Common myeloid progenitor, CD34-positive (primary cell): ENCODE measurements around the gene CDR2L.
"Not testable (repeated sequence)": the region's sequence is repeated elsewhere in the genome, so short reads cannot be mapped to it uniquely, and the experiment has no call there.

Experiments
- CTCF ChIA-PET: fragments of 350-600 bp; sonication (Branson Sonifier 250); formaldehyde crosslinking; loops from one replicate; lab custom pipeline; 2021; ENCODE audit warnings: antibody characterized with exemption; lab: Charles Lee
- POLR2A ChIA-PET: fragments of 350-600 bp; sonication (Branson Sonifier 250); formaldehyde crosslinking; loops from one replicate; lab custom pipeline; 2021; ENCODE audit warnings: antibody characterized with exemption; lab: Charles Lee
- DNase-seq, 3 donors: peaks; one replicate each; pipeline versions ENCODE4 v3.0.0 to v3.0.0-alpha.2; 2013
- H3K27ac ChIP-seq, 2 experiments: 1 replicate in 1 of 2; 2 replicates in 1 of 2; pipeline ENCODE4 v1.7.0; 2013; ENCODE audit warnings: inconsistent platforms in 2 of 2, low read length in 2 of 2, mild to moderate bottlenecking in 2 of 2, low read depth in 1 of 2, moderate library complexity in 1 of 2; ENCODE audit not compliant: severe bottlenecking in 2 of 2, insufficient read depth in 1 of 2, poor library complexity in 1 of 2
- H3K27me3 ChIP-seq, 5 experiments: replicated peaks in 2 of 5; 1 replicate in 3 of 5; 2 replicates in 2 of 5; pipeline versions ENCODE4 v1.6.1 to v1.7.0; 2013; ENCODE audit warnings: low read length in 4 of 5, mild to moderate bottlenecking in 2 of 5, moderate library complexity in 2 of 5, inconsistent platforms in 1 of 5; ENCODE audit not compliant: insufficient read depth in 5 of 5, control insufficient read depth in 4 of 5
- H3K36me3 ChIP-seq, 4 experiments: 1 replicate in 2 of 4; 2 replicates in 2 of 4; pipeline versions ENCODE4 v1.6.1 to v1.7.0; 2013; ENCODE audit warnings: low read length in 3 of 4, control low read depth in 1 of 4, mild to moderate bottlenecking in 1 of 4; ENCODE audit not compliant: control insufficient read depth in 4 of 4, insufficient read depth in 4 of 4
- H3K4me1 ChIP-seq, 4 experiments: 1 replicate in 3 of 4; 2 replicates in 1 of 4; pipeline versions ENCODE4 v1.6.1 to v1.7.1; 2013; ENCODE audit warnings: low read length in 3 of 4, mild to moderate bottlenecking in 3 of 4, control low read depth in 1 of 4, inconsistent platforms in 1 of 4, moderate library complexity in 1 of 4; ENCODE audit not compliant: control insufficient read depth in 4 of 4, insufficient read depth in 4 of 4; ENCODE audit errors: control extremely low read depth in 1 of 4
- H3K4me3 ChIP-seq, 7 experiments: 1 replicate in 4 of 7; 2 replicates in 3 of 7; pipeline versions ENCODE4 v1.5.1 to v1.7.0; 2013; ENCODE audit warnings: mild to moderate bottlenecking in 7 of 7, low read length in 6 of 7, moderate library complexity in 6 of 7, inconsistent platforms in 2 of 7, low read depth in 2 of 7, control low read depth in 1 of 7; ENCODE audit not compliant: insufficient read depth in 4 of 7, control insufficient read depth in 1 of 7; ENCODE audit errors: extremely low read depth in 1 of 7
- H3K9me3 ChIP-seq, 5 experiments: 1 replicate in 4 of 5; 2 replicates in 1 of 5; pipeline versions ENCODE4 v1.6.1 to v1.7.1; 2013; ENCODE audit warnings: low read length in 4 of 5, mild to moderate bottlenecking in 2 of 5, inconsistent platforms in 1 of 5, low read depth in 1 of 5, moderate library complexity in 1 of 5; ENCODE audit not compliant: control insufficient read depth in 4 of 5, insufficient read depth in 2 of 5; ENCODE audit errors: control extremely low read depth in 1 of 5
- WGBS: methylation state at CpG from one replicate; pipeline ENCODE4 v1.1.5; 2013; ENCODE audit not compliant: insufficient coverage; 5-methylcytosine and 5-hydroxymethylcytosine counted together

Gene CDR2L

GRCh38 chr17:75033346-75034235, 46.2 kb downstream of the CDR2L start:
- CTCF ChIA-PET: interaction anchor here (1.1 to 1.6 kb wide), 3 partner anchors 16 to 48 kb away, joined by 3 to 4 read pairs (median 4); partner anchors contain the start of gene MRPL58
- peak overlapping the region in 1 of 2 experiments; percentile 85 for H3K27ac ChIP-seq
- WGBS: 2% methylated on average over 20 of the region's 36 CpGs

DNA sequence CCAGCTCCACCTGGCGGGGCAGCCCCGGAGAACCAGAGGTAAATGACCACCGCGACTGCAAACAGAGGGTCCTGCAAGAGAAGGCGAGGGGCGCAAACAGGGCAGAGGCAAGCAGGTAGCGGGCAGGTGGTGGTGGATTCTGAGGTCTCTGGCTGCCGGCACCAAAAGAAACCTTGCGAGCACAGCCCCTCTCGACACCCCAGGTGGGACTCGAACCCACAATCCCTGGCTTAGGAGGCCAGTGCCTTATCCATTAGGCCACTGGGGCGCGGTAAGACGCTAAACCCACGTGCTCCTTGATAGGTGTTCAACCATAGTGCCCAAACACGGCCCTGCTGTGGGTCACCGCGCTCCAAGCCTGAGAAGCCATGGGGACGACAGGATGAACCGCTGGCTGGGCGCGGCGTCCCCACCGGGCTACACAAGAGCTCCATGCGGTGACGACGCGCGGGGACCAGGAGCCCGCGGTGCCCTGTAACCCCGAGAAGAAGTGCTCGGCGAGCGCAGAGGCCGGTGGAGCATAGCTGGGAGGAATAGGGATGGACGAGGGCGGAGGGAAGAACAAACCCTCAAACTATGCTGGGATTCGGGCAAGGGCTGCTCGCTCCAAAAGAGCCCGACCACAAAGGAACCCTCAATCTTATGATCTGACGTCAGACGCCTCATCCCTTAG, 46.9 kb downstream of the CDR2L start:
- Histone ChIP-seq H3K27me3 (no peaks in the 10 kb centered on the region), H3K36me3 (peaks cover 4 to 14% (median 11%) of the 10 kb centered on the region in 4 experiments), H3K4me3 (peak overlapping the region; percentile 91 to 95 (median 91)), H3K9me3 (peaks cover 0 to 16% (median 4%) of the 10 kb centered on the region in 5 experiments), H3K4me1 (peaks cover 4 to 43% (median 39%) of the 10 kb centered on the region in 4 experiments), H3K27ac (peak overlapping the region; percentile 72 to 85)
- ChIA-PET CTCF (interaction anchor here (0.5 to 2.4 kb wide), 10 partner anchors 9 to 150 kb away, joined by 3 to 7 read pairs (median 4); partner anchors contain the start of genes HID1 and MRPL58), POLR2A (interaction anchor here (1.0 to 1.2 kb wide), 2 partner anchors 12 to 15 kb away, joined by 3 read pairs; partner anchors contain the start of gene ATP5PD)
- DNase-seq: peak; percentile 82 to 92 (median 89)
- under 1% methylated on average over 38 of the region's 43 CpGs for WGBS

More at GRCh38 chr17:75033346-75034235, 46.2 kb downstream of the CDR2L start:
- Histone ChIP-seq H3K4me1 (peaks cover 4 to 43% (median 36%) of the 10 kb centered on the region in 4 experiments), H3K27me3 (no peaks in the 10 kb centered on the region), H3K36me3 (peaks cover 0 to 7% (median 5%) of the 10 kb centered on the region in 4 experiments), H3K4me3 (peak overlapping the region; percentile 91 to 95 (median 91)), H3K9me3 (peaks cover 0 to 16% (median 4%) of the 10 kb centered on the region in 5 experiments)
- DNase-seq: peak; percentile 84 to 91 (median 90)
- POLR2A ChIA-PET: interaction anchor here (1.2 kb wide), 1 partner anchor 16 kb away, joined by 3 read pairs; no protein-coding TSS in a partner anchor

- H3K9me3 ChIP-seq: no peaks in the 10 kb centered on the region
- peak overlapping the region in 2 of 7 experiments; percentile 33 to 40 for H3K4me3 ChIP-seq
- no peaks in the 10 kb centered on the region for H3K27me3 ChIP-seq
- H3K4me1 ChIP-seq: peaks cover 4 to 43% (median 40%) of the 10 kb centered on the region in 4 experiments
- no peak overlapping the region for H3K27ac ChIP-seq
- H3K36me3 ChIP-seq: peaks cover 6 to 34% (median 28%) of the 10 kb centered on the region in 4 experiments
- ChIA-PET POLR2A (interaction anchor here (0.6 kb wide), 1 partner anchor 33 kb away, joined by 3 read pairs; no protein-coding TSS in a partner anchor), CTCF (interaction anchor here (0.6 to 2.4 kb wide), 5 partner anchors 18 to 77 kb away, joined by 3 to 7 read pairs (median 4); no protein-coding TSS in a partner anchor)
- peak; percentile 96 to 98 (median 97) for DNase-seq
- 57% methylated on average over 27 of the region's 27 CpGs for WGBS
Measured at GRCh38 chr17:75036643-75037268, 49.3 kb downstream of the CDR2L start.

- Histone ChIP-seq H3K36me3 (peaks cover 6 to 38% (median 33%) of the 10 kb centered on the region in 4 experiments), H3K9me3 (no peaks in the 10 kb centered on the region), H3K4me1 (peaks cover 0 to 22% (median 19%) of the 10 kb centered on the region in 4 experiments), H3K27me3 (no peaks in the 10 kb centered on the region), H3K4me3 (no peak overlapping the region), H3K27ac (no peak overlapping the region)
- POLR2A ChIA-PET: no interaction called here
- WGBS: 97% methylated on average over 3 of the region's 5 CpGs
- no peak for DNase-seq
- CTCF ChIA-PET: interaction anchor here (1.2 to 1.3 kb wide), 2 partner anchors 21 to 28 kb away, joined by 4 to 9 read pairs; no protein-coding TSS in a partner anchor
Measured at GRCh38 chr17:75039238-75039637, 51.8 kb downstream of the CDR2L start.

GRCh38 chr17:75041656-75042280, 54.3 kb downstream of the CDR2L start:
- ChIA-PET POLR2A (no interaction called here), CTCF (interaction anchor here (0.6 to 2.1 kb wide), 2 partner anchors 73 to 209 kb away, joined by 4 to 5 read pairs; no protein-coding TSS in a partner anchor)
- Histone ChIP-seq H3K4me3 (no peak overlapping the region), H3K36me3 (peaks cover 6 to 38% (median 32%) of the 10 kb centered on the region in 4 experiments), H3K9me3 (no peaks in the 10 kb centered on the region), H3K4me1 (peaks cover 0 to 14% (median 7%) of the 10 kb centered on the region in 4 experiments), H3K27ac (no peak overlapping the region), H3K27me3 (no peaks in the 10 kb centered on the region)
- WGBS: 83% methylated on average over 10 of the region's 12 CpGs
- no peak for DNase-seq

GRCh38 chr17:75043789-75044188, 56.4 kb downstream of the CDR2L start:
- Histone ChIP-seq H3K36me3 (peaks cover 10 to 33% (median 27%) of the 10 kb centered on the region in 4 experiments), H3K4me1 (peaks cover 9 to 29% (median 17%) of the 10 kb centered on the region in 4 experiments)
- DNase-seq, H3K4me3 ChIP-seq, H3K9me3 ChIP-seq, H3K27me3 ChIP-seq, POLR2A ChIA-PET, H3K27ac ChIP-seq: not testable (repeated sequence)
- no CpG with 5 or more reads among the region's 5 CpGs for WGBS
- CTCF ChIA-PET: interaction anchor here (0.9 to 1.0 kb wide), 2 partner anchors 9 to 32 kb away, joined by 3 read pairs; partner anchors contain the start of gene MRPL58
